Thoracic aorta (tissue), 2 donors: ENCODE data around the gene SSR2. TPM values are rescaled to one million over a fixed set of nuclear protein-coding genes. Genes with fewer than 3 reads are reported as not detected.
"Not testable (repeated sequence)": the region's sequence is repeated elsewhere in the genome, so short reads cannot be mapped to it uniquely, and the experiment has no call there.

Source experiments
- ATAC-seq: fragments of 150-250 bp; one replicate; pipeline ENCODE4 v1.8.0; 2017; ENCODE audit warnings: low read depth; ENCODE audit not compliant: insufficient number of reproducible peaks, low FRiP score
- DNase-seq: peaks from one replicate; pipeline ENCODE4 v3.0.0-alpha.2; 2020; ENCODE audit warnings: low spot score
- H3K27ac ChIP-seq, 2 donors: fragments of 200-600 bp; sonication (generic); 1 replicate in 1 of 2; 2 replicates in 1 of 2; pipeline ENCODE4 v1.5.1; 2016; ENCODE audit warnings: mild to moderate bottlenecking in 2 of 2, moderate library complexity in 2 of 2
- H3K27me3 ChIP-seq: fragments of 200-600 bp; sonication (generic); replicated peaks from 2 replicates; pipeline ENCODE4 v1.6.0; 2016; ENCODE audit warnings: mild to moderate bottlenecking; ENCODE audit not compliant: insufficient read depth
- H3K36me3 ChIP-seq: fragments of 200-600 bp; sonication (generic); one replicate; pipeline ENCODE4 v1.5.1; 2016
- H3K4me1 ChIP-seq, 2 donors: fragments of 200-600 bp; sonication (generic); 1 replicate in 1 of 2; 2 replicates in 1 of 2; pipeline versions ENCODE4 v1.5.1 to v1.6.0; 2016; ENCODE audit warnings: low read depth in 2 of 2, mild to moderate bottlenecking in 1 of 2; ENCODE audit not compliant: control insufficient read depth in 1 of 2
- H3K4me3 ChIP-seq: fragments of 200-600 bp; sonication (generic); 2 replicates; pipeline ENCODE4 v1.5.1; 2016; ENCODE audit warnings: mild to moderate bottlenecking
- H3K9me3 ChIP-seq: fragments of 200-600 bp; sonication (generic); 2 replicates; pipeline ENCODE4 v1.5.1; 2016
- total RNA-seq, 2 donors: library from RNA; depleted of rRNA; stranded (reverse); fragments of >200 nt; gene quantifications; one replicate each; pipeline versions ENCODE4 v1.1.0 to v1.2.3, GENCODE V29; 2016
- TF ChIP-seq, protein P1 (sequence below): fragments of 200-600 bp; sonication (generic); IDR thresholded peaks from one replicate; pipeline ENCODE4 v1.5.1; 2019; ENCODE audit warnings: antibody characterized with exemption

The SSR2 gene
- total RNA-seq, 2 donors from 2014 or later: 132 to 241 TPM

DNA sequence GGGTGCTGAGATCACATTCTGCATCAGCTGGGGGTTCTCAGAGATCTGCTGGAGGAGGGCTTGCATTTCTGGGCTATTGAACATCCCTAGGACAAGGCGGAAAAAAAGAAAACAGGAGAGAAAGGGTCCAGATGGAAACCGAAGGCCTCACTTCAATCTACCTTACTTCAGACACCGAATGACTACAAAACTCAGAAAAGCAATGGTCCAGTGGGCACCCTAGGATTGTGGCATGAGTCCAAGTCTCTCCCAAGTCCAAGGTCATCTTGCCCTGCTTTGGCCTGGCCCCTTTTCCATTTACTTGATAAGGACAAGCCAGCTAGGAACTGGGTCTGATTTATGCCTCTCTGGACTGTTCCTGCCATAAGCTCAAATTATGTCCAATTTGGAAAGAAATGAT lies 22.1 kb upstream of the SSR2 start:
- no peak for DNase-seq
- TF ChIP-seq, protein P1, sequence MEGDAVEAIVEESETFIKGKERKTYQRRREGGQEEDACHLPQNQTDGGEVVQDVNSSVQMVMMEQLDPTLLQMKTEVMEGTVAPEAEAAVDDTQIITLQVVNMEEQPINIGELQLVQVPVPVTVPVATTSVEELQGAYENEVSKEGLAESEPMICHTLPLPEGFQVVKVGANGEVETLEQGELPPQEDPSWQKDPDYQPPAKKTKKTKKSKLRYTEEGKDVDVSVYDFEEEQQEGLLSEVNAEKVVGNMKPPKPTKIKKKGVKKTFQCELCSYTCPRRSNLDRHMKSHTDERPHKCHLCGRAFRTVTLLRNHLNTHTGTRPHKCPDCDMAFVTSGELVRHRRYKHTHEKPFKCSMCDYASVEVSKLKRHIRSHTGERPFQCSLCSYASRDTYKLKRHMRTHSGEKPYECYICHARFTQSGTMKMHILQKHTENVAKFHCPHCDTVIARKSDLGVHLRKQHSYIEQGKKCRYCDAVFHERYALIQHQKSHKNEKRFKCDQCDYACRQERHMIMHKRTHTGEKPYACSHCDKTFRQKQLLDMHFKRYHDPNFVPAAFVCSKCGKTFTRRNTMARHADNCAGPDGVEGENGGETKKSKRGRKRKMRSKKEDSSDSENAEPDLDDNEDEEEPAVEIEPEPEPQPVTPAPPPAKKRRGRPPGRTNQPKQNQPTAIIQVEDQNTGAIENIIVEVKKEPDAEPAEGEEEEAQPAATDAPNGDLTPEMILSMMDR: no peak
- H3K4me3 ChIP-seq: no peak overlapping the region
- H3K27ac ChIP-seq: no peak overlapping the region
- ATAC-seq: no peak
- H3K27me3 ChIP-seq: no peaks in the 10 kb centered on the region
- H3K9me3 ChIP-seq: no peaks in the 10 kb centered on the region
- H3K36me3 ChIP-seq: peaks cover 44% of the 10 kb centered on the region
- no peaks in the 10 kb centered on the region for H3K4me1 ChIP-seq

DNA sequence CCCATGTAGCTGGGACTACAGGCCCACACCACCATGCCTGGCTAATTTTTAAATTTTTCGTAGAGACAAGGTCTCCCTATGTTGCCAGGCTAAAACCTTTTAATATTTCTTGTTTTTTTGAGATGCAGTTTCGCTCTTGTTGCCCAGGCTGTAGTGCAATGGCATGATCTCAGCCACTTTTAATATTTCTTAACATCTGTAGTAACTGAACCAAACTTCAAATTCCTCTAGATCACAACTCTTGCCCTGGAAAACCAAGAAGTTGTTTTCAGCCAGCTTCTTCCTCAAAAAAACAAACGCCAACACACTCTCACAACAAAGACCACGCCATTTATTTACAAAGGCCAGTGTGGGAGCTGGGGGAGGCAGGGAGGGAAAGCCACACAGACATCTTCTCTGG lies 14.2 kb upstream of the SSR2 start:
- not testable (repeated sequence) for H3K27me3 ChIP-seq, H3K4me3 ChIP-seq, H3K4me1 ChIP-seq, ATAC-seq, DNase-seq, H3K27ac ChIP-seq, H3K9me3 ChIP-seq
- H3K36me3 ChIP-seq: peaks cover 11% of the 10 kb centered on the region

DNA sequence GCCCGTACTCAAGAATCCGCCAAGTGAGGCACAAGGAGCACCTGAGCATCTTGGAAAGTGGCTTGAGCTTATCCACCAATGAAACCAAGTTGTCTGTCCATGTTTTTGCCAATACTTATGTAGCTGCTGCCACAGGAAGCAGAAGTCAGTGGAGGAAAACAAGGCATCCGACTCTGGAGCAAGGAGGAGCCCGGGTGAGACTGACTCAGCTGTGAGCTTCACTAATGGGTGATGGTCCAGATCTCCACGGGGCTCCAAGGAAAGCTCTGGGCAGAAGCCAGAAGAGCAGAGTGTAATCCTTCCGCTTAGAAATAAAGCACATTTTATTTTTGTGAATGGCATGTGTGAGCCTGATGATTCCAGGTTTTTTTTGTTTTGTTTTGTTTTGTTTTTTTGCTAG lies 12.3 kb upstream of the SSR2 start:
- H3K27me3 ChIP-seq: no peaks in the 10 kb centered on the region
- TF ChIP-seq, protein P1: no peak
- H3K4me3 ChIP-seq: no peak overlapping the region
- ATAC-seq (no peak), DNase-seq (no peak)
- peaks cover 5% of the 10 kb centered on the region for H3K36me3 ChIP-seq
- H3K27ac ChIP-seq: no peak overlapping the region
- H3K9me3 ChIP-seq: no peaks in the 10 kb centered on the region
- H3K4me1 ChIP-seq: no peaks in the 10 kb centered on the region

DNA sequence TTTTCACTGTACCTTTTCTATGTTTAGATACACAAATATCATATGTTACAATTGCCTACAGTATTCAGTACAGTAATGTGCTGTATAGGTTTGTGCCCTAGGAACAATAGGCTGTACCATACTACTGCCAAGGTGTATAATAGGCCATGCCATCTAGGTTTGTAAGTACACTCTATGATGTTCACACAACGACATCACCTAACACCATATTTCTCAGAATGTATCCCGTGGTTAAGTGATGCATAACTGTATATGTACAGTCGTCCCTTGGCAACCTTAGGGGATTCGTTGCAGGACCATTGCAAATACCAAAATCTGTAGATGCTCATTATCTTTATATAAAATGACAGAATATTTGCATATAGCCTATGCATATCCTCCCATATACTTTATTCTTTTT lies 5.8 kb upstream of the SSR2 start:
- no peak overlapping the region for H3K4me3 ChIP-seq
- H3K36me3 ChIP-seq: no peaks in the 10 kb centered on the region
- DNase-seq (no peak), ATAC-seq (no peak)
- no peak overlapping the region for H3K27ac ChIP-seq
- TF ChIP-seq, protein P1: no peak
- H3K4me1 ChIP-seq: no peaks in the 10 kb centered on the region
- H3K9me3 ChIP-seq: no peaks in the 10 kb centered on the region
- H3K27me3 ChIP-seq: no peaks in the 10 kb centered on the region

DNA sequence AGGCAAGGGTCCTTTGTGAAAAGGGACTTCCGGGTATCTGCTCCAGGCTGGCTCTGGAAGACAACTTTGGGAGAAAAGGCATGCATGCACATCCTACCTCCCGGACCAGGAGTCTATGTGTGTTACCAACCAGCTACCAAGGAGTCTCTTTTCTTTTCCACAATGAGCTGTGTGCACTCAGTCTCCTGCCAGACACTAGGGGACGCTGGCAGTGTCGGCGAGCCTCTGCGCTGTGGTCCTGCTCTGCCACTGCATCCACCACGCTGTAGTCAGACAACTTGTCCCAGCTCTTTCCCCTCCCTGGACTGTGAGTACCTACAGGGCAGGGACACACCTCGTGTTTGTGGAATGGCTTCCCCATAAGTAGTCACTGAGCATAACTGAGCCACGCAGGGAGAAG lies 5.1 kb upstream of the SSR2 start:
- no peak for ATAC-seq
- H3K4me1 ChIP-seq: peaks cover 0 to 3% of the 10 kb centered on the region in 2 donors
- no peak overlapping the region for H3K27ac ChIP-seq
- TF ChIP-seq, protein P1: peak; percentile 16
- H3K9me3 ChIP-seq: no peaks in the 10 kb centered on the region
- no peaks in the 10 kb centered on the region for H3K36me3 ChIP-seq
- no peaks in the 10 kb centered on the region for H3K27me3 ChIP-seq
- H3K4me3 ChIP-seq: no peak overlapping the region
- DNase-seq: no peak

DNA sequence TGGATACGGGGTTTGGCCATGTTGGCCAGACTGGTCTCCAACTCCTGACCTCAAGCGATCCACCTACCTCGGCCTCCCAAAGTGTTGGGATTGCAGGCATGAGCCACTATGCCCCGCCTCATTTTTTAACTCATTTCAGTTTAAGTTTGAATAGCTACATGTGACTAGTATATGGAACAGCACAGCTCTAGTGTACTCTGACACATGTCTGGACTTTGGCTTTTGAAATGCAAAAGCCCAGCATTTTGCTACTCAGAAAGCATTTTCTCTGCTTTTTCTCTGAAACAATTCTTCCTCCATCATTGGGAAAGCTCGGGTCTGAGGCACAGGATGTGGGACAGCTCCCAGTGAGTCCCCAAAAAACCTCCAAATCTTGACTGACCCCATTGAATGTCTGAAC lies 4.0 kb upstream of the SSR2 start:
- DNase-seq: no peak
- no peak overlapping the region for H3K4me3 ChIP-seq
- no peak for ATAC-seq
- H3K4me1 ChIP-seq: peaks cover 5 to 8% of the 10 kb centered on the region in 2 donors
- no peak overlapping the region for H3K27ac ChIP-seq
- no peaks in the 10 kb centered on the region for H3K9me3 ChIP-seq
- no peaks in the 10 kb centered on the region for H3K36me3 ChIP-seq
- TF ChIP-seq, protein P1: no peak
- no peaks in the 10 kb centered on the region for H3K27me3 ChIP-seq
